DND-41 (cell line): Measurements from ENCODE around the gene HADHB.

Source experiments
- CTCF ChIP-seq: IDR thresholded peaks from 2 replicates; pipeline ENCODE4 v1.5.1; 2012; ENCODE audit warnings: borderline replicate concordance, low read length, moderate library complexity, mild to moderate bottlenecking; ENCODE audit not compliant: poor library complexity, severe bottlenecking; ENCODE audit errors: extremely low read depth
- EZH2 ChIP-seq: IDR thresholded peaks from 3 replicates; pipeline ENCODE4 v1.6.1; 2012; ENCODE audit warnings: borderline replicate concordance, low read depth, mild to moderate bottlenecking, moderate library complexity, low read length, inconsistent platforms; ENCODE audit not compliant: severe bottlenecking

- TF ChIP-seq CTCF (no peak), EZH2 (no peak)
Measured at GRCh38 chr2:26223018-26223417, 21.7 kb upstream of the HADHB start.
